C4-2B (cell line): ENCODE data around the gene HSCB.
A peak's percentile ranks its signal among the peaks of the same experiment; 100 is the strongest.

Source experiments
- H3K27ac ChIP-seq: fragments of 450-650 bp; 2 replicates; pipeline ENCODE4 v1.5.1; 2017
- CTCF ChIP-seq: fragments of 450-650 bp; conservative IDR thresholded peaks from 2 replicates; pipeline ENCODE4 v1.5.1; 2017; ENCODE audit warnings: mild to moderate bottlenecking
- ZFX ChIP-seq: fragments of 450-650 bp; IDR thresholded peaks from 2 replicates; pipeline ENCODE4 v1.6.1; 2017

The HSCB gene

GRCh38 chr22:28768701-28769393 lies 27.0 kb downstream of the HSCB start:
- H3K27ac ChIP-seq = no peak overlapping the region
- no peak for TF ChIP-seq ZFX
- TF ChIP-seq CTCF = no peak

- no peak for TF ChIP-seq CTCF
- no peak for TF ChIP-seq ZFX
- H3K27ac ChIP-seq = no peak overlapping the region
Observed at GRCh38 chr22:28769394-28770085, 27.7 kb downstream of the HSCB start.

GRCh38 chr22:28771195-28771791 lies 29.5 kb downstream of the HSCB start:
- H3K27ac ChIP-seq = no peak overlapping the region
- TF ChIP-seq CTCF (no peak), ZFX (no peak)

GRCh38 chr22:28772633-28773460 lies 31.0 kb downstream of the HSCB start, which contains the start of gene CCDC117:
TSS of gene CCDC117 (plus strand) at chr22:28772695. CDS start at chr22:28772850, 155 bp downstream.
- TF ChIP-seq CTCF (peak; percentile 86), ZFX (peak; percentile 98)
- peak within 1 kb of the TSS; percentile 93 for H3K27ac ChIP-seq

- TF ChIP-seq CTCF (no peak), ZFX (no peak)
- peak overlapping the region; percentile 93 for H3K27ac ChIP-seq
Observed at GRCh38 chr22:28773461-28773867, 31.6 kb downstream of the HSCB start.

- no peak overlapping the region for H3K27ac ChIP-seq
- TF ChIP-seq CTCF (no peak), ZFX (no peak)
Observed at GRCh38 chr22:28774378-28774777, 32.5 kb downstream of the HSCB start.
